COLO829 (cell line): Measurements from ENCODE around the gene ARHGEF19.
"Not testable (repeated sequence)": the region's sequence is repeated elsewhere in the genome, so short reads cannot be mapped to it uniquely, and the experiment has no call there.

ENCODE experiments used
- DNase-seq: peaks from one replicate; pipeline ENCODE4 v3.0.0; 2012; ENCODE audit warnings: low spot score

ARHGEF19 gene

GRCh38 chr1:16219968-16220500, 7.6 kb upstream of the ARHGEF19 start:
- DNase-seq = no peak

- DNase-seq = no peak
Observed at GRCh38 chr1:16218674-16219071, 6.2 kb upstream of the ARHGEF19 start.

- DNase-seq = no peak
Observed at GRCh38 chr1:16218014-16218673, 5.7 kb upstream of the ARHGEF19 start.

- peak; percentile 96 for DNase-seq
Observed at GRCh38 chr1:16217061-16217785, 4.8 kb upstream of the ARHGEF19 start.

- peak; percentile 59 for DNase-seq
Observed at GRCh38 chr1:16215882-16216753, 3.7 kb upstream of the ARHGEF19 start.

GRCh38 chr1:16215240-16215639, 2.8 kb upstream of the ARHGEF19 start:
- not testable (repeated sequence) for DNase-seq

GRCh38 chr1:16213544-16213943, 1.1 kb upstream of the ARHGEF19 start:
- not testable (repeated sequence) for DNase-seq

- DNase-seq = no peak
Observed at GRCh38 chr1:16213013-16213412, 561 bp upstream of the ARHGEF19 start.

- DNase-seq = no peak
Observed at GRCh38 chr1:16211824-16212223, 628 bp downstream of the ARHGEF19 start.

GRCh38 chr1:16210581-16210980, 1.9 kb downstream of the ARHGEF19 start:
- DNase-seq = no peak

- DNase-seq = no peak
Observed at GRCh38 chr1:16209847-16210407, 2.5 kb downstream of the ARHGEF19 start.

GRCh38 chr1:16209132-16209846, 3.2 kb downstream of the ARHGEF19 start:
- DNase-seq = no peak

- no peak for DNase-seq
Observed at GRCh38 chr1:16208270-16208987, 4.0 kb downstream of the ARHGEF19 start.

- no peak for DNase-seq
Observed at GRCh38 chr1:16207318-16208269, 4.9 kb downstream of the ARHGEF19 start.

- DNase-seq = peak; percentile 91
Observed at GRCh38 chr1:16206547-16207317, 5.7 kb downstream of the ARHGEF19 start.

- no peak for DNase-seq
Observed at GRCh38 chr1:16205891-16206546, 6.4 kb downstream of the ARHGEF19 start.

- DNase-seq = no peak
Observed at GRCh38 chr1:16205334-16205671, 7.1 kb downstream of the ARHGEF19 start.

- DNase-seq = no peak
Observed at GRCh38 chr1:16204634-16205333, 7.7 kb downstream of the ARHGEF19 start.
